Measurements from ENCODE around the gene POU2F1.

POU2F1 gene

DNA sequence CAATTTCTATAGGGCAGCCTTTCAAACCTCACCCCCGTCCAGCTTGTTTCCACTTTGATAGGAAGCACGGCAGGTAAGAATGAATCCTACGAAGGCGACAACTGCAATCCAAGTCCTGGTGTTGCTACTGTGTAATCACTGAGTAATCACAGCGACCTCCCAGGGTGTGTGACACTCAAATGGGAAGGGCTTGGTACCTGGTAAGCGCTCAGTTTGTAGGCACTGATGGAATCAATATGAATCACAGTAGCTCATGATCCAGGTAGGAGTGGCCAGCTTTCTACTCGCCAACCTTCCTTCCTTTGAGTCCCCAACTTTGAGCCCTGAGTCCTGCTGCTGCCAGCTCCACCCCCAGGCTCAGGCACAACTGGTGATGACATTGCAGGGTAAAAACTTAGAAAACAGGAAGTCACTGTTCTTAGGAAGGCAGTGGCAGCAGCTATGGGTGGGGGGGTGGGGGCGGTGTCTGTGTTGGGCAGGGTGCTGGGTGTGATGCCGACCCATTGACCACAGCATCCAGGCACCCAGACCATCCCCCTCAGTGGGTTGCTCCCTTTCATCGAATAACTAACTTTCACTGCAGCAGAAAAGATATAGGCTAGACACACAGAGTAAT is 226.9 kb downstream of the POU2F1 start:
- Mint-ChIP-seq H3K27ac (peak overlapping the region; percentile 94 to 96), H3K4me3 (peak overlapping the region; percentile 78 to 81), H3K4me1 (peaks cover 92% of the 10 kb centered on the region), H3K9me3 (no peaks in the 10 kb centered on the region), H3K27me3 (no peaks in the 10 kb centered on the region)
- DNase-seq, result peak; percentile 59 to 84
- peak; percentile 90 for ATAC-seq

DNA sequence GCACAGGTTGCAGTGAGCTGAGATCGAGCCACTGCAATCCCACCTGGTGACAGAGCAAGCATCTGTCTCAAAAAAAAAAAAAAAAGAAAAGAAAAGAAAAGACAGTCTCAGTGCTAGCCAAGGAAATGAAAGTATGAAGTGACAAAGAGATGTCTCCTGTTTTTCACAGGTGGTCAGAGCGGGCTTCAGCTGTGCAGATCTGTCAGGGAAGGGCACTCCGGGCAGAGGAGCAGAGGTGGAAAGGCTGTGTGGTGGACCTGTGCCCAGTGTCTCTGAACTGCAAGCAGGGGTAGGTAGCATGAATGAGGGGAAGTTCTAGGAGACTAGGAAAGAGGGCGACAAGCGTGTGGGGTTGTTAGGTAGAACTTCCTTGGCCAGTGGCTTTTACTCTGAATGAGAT is 230.2 kb downstream of the POU2F1 start:
- no peak for DNase-seq
- Mint-ChIP-seq H3K4me1 (peaks cover 73% of the 10 kb centered on the region), H3K9me3 (no peaks in the 10 kb centered on the region), H3K27ac (peak overlapping the region; percentile 79 to 87), H3K4me3 (peak overlapping the region; percentile 80 to 84), H3K27me3 (no peaks in the 10 kb centered on the region)
- no peak for ATAC-seq

DNA sequence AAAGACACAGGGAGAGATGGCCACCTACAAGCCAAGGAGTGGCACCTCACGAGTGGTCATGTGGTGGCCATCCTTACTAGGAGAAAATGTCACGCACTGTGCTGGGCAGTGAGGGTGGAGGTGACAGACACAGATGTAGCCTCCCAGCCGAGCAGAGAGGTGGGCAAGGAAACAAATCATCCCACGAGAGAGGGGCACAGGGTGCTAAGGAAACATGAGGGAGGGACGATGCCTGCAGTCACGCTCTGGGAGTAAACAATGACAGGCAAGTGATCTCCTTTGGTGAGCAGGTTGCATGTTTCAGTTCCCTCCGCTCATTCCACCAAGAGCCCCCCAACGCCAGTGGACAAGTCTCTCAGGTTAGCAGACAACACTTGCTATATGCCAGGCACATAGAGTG is 231.8 kb downstream of the POU2F1 start:
- DNase-seq, result no peak
- Mint-ChIP-seq H3K4me1 (peaks cover 73% of the 10 kb centered on the region), H3K4me3 (peak overlapping the region; percentile 36 to 63), H3K27ac (peak overlapping the region; percentile 50 to 71), H3K27me3 (no peaks in the 10 kb centered on the region), H3K9me3 (no peaks in the 10 kb centered on the region)
- no peak for ATAC-seq

DNA sequence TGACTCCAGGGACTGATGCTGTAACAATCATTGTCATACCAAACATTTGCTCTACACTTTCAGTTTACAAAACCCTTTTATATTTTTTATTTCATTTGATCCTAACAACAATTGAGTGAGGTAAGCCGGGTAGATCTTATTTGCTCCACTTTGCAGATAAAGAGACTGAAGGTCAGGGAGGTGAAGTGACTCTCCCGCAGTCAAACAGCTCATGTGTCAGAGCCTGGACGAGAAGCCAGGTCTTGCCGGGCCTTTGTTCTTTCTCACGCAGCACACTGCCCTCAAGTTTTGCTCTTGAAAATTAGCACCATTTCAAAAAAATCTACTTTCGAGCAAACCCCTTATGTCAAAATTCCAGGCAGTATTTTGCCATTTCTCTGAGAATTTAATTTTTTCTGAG is 232.4 kb downstream of the POU2F1 start:
- DNase-seq (no peak), ATAC-seq (no peak)
- H3K27ac Mint-ChIP-seq, result peak overlapping the region; percentile 17 to 64
- no peaks in the 10 kb centered on the region for H3K9me3 Mint-ChIP-seq
- peaks cover 73% of the 10 kb centered on the region for H3K4me1 Mint-ChIP-seq
- H3K27me3 Mint-ChIP-seq, result no peaks in the 10 kb centered on the region
- peak overlapping the region; percentile 57 to 76 for H3K4me3 Mint-ChIP-seq

DNA sequence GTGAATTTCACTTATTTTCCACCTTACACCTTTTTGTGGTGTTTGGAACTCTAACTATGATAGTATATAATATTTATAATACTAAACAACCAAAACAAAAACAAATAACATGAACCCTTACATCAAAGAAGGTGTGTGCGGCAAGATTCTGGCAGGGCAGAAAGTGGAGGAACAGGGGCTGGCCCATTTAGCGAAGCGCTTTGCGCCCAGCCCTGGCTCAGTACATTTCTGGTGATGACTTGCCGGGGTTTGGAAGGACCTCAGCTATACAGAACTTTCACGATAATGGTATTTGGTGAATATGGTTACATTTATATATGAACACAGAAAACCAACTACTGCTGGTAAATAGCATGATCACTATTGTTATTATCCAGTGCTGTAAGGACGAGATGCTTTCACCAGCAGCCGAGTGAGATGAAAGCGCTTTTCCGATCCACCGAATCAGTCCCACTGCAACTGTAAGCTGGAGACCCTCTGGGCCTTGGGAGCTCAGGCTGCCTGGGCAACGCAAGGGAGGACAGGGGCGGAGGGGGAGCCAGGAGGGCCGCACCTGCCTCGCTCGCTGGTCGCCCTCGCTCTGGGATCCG is 233.7 kb downstream of the POU2F1 start:
- H3K4me1 Mint-ChIP-seq, result peaks cover 68% of the 10 kb centered on the region
- peak overlapping the region; percentile 61 to 85 for H3K27ac Mint-ChIP-seq
- no peak for DNase-seq
- H3K9me3 Mint-ChIP-seq, result no peaks in the 10 kb centered on the region
- ATAC-seq, result no peak
- H3K4me3 Mint-ChIP-seq, result peak overlapping the region; percentile 82 to 85
- no peaks in the 10 kb centered on the region for H3K27me3 Mint-ChIP-seq

DNA sequence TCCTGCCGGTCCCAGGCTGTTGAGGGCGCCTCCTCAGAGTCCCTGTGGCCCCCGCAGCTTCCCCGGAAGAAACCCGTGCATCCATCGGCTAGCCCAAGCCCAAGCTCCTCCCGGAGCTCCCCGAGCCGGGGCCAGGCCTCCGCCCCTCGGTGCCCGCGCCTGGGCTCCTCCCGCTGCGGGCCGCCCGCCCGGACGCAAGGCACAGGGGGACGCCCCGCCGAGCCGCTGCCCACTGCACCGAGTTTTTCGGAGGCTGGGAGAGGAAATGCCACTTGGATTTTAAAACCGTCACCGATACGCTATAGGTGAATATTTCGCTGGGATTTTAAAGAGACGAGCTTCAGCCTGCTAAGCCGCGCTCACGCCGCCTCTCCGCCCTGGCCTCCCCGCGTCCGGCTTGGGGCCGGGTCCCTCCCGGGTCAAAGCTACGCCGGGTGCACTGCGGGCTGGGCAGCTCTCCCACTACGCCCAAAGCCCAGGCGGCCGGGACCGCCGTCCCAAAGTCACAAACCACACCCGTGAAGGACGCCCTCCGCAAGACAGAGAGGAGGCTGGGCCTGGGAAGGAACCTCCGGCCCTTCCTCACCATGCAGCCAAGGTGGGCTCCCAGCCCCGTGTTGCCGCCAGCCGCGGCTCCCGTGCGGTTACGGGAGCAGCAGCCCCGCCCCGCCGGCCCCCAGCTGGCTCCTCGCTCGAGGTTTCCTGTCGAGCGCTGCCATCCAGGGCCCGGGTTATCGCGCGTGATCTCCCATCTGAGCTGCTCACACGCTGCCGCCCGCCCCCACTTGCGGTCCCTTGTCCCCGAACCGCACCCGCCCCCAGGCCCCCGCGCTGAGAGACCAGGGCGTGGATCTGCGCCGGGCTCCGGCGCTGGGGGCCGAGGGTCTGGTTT is 234.5 kb downstream of the POU2F1 start:
- Mint-ChIP-seq H3K4me1 (peaks cover 67% of the 10 kb centered on the region), H3K27me3 (no peaks in the 10 kb centered on the region), H3K27ac (peak overlapping the region; percentile 85 to 96), H3K9me3 (no peaks in the 10 kb centered on the region), H3K4me3 (peak overlapping the region; percentile 82 to 85)
- peak; percentile 81 for ATAC-seq
- DNase-seq, result peak; percentile 86 to 87

DNA sequence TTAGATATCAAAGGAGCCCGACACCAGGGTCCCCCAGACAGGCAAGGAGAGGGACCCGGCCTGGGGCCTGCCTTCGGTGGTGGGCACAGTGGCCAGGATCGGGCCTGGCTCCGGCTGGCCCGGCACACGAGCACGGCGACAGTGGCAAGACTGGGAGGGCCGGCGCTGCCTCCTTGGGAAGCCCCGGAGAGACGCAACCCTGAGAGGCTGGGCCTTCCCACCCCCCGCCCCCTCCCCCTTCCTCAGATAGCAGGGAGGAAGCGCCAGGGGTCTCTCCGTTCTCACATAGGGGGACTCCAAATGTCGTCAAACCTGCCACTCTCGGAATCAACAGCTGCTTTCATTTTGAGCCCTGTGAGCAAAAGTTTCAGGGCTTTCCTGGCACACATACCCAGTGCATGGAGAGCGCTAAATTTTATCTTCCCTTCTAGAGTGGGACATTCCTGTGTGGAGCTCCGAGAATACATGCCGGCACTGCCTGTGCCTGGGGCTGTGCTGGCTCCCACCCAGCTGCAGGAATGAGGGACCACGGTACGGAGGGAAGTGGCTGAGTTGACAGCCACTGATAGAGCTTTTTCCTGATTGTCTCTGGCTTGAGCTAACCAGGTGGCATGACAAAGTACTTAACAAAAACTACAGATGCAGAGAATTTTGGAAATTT is 235.2 kb downstream of the POU2F1 start:
- Mint-ChIP-seq H3K4me3 (peak overlapping the region; percentile 82 to 85), H3K27me3 (no peaks in the 10 kb centered on the region), H3K4me1 (peaks cover 65% of the 10 kb centered on the region), H3K9me3 (no peaks in the 10 kb centered on the region), H3K27ac (peak overlapping the region; percentile 83 to 96)
- DNase-seq (peak in 1 of 2 donors; percentile 82), ATAC-seq (peak; percentile 79)

DNA sequence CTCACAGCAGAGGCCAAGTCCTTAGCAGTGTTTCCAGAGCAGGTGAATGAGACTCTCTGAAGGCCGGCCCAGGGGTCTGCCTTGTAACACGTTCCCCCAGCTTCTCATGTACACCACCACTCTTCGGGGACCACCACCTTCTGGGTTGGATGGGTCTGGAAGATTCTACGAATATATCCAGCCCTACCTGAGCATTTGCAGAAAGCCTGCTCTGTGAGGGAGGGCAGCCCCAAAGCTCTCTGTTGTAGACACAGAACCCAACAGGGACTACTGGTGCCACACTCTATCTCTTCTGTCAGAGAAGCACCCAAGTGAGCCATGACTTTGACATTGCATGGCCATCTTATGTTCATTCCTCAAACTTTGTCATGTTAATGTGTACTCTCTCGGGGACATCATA is 235.8 kb downstream of the POU2F1 start:
- H3K9me3 Mint-ChIP-seq, result no peaks in the 10 kb centered on the region
- peak; percentile 29 for ATAC-seq
- H3K27ac Mint-ChIP-seq, result peak overlapping the region in 1 of 2 donors; percentile 83
- peak in 1 of 2 donors; percentile 25 for DNase-seq
- peaks cover 65% of the 10 kb centered on the region for H3K4me1 Mint-ChIP-seq
- H3K4me3 Mint-ChIP-seq, result peak overlapping the region; percentile 82 to 85
- no peaks in the 10 kb centered on the region for H3K27me3 Mint-ChIP-seq

DNA sequence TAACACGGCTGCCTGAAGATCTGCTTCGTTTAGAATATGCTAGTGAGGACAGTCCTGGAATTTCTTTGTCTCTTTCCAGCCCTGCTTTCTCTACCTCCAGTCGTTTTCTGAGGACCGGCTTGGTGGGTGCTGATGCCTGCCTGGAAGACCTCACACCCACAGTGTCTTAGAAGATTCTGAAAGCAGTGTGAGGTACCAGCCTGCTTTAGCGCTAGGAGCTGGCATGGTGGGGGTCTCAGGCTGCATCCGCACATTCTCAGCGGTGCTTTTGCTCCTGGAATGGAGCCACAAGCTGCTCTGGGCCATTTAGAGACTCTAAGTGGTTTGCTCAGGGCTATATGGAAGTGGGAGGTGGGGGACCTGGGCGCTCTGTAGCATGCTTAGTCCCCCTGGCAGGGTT is 236.2 kb downstream of the POU2F1 start:
- DNase-seq, result no peak
- Mint-ChIP-seq H3K9me3 (no peaks in the 10 kb centered on the region), H3K4me3 (peak overlapping the region in 1 of 2 donors; percentile 85), H3K27ac (peak overlapping the region in 1 of 2 donors; percentile 7), H3K4me1 (peaks cover 65% of the 10 kb centered on the region), H3K27me3 (no peaks in the 10 kb centered on the region)
- no peak for ATAC-seq

DNA sequence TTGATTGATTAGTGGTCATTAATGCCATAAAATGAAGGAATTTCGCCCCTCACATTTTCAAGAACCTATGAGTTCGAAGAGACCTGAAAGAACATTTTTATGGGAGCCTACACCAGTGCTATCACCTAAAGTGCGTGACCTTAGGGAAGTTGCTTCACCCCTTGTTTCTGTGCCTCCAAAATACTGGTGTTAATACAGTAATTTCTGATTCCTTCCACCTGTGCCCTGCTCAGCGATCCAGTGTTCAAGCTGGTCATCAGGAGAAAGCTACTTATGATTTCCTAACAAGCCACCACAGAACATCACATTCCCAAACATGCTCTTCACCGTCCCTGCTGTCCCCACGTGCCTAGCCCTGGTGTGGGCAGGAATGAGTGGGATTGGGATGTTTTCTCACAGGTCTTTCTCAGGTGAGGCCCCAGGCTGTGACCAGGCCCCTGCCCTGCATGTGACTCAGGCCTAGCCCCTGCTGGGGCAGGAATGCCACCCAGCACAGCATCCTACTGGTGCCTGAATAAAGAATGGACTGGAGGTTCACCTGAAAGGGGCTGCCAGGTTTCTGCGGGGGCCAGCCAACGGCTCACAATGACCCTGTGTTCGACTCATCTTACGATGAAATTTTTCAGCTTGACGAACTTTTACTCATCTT is 237.4 kb downstream of the POU2F1 start:
- H3K9me3 Mint-ChIP-seq, result no peaks in the 10 kb centered on the region
- ATAC-seq, result no peak
- H3K27me3 Mint-ChIP-seq, result no peaks in the 10 kb centered on the region
- H3K27ac Mint-ChIP-seq, result peak overlapping the region in 1 of 2 donors; percentile 20
- DNase-seq, result no peak
- H3K4me3 Mint-ChIP-seq, result no peak overlapping the region
- H3K4me1 Mint-ChIP-seq, result peaks cover 65% of the 10 kb centered on the region

DNA sequence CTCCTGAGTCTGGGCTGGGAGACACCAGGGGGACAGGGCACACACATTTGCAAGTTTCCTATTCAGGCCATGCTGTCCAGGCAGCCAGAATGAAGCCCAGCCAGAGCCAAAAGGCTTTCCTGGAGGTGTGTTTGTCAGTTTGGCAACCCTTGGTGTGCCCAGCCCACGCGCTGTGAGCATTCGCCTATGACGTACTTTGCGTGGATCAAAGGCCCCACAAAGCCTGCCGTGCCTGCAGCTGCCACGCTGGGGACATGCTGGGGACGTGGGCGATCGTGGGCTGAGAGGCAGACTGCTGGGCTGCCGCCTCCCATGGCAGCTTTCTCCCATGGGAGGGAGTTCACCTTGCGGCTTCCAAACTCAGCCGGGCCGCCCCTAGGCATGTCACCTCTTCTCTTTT is 240.2 kb downstream of the POU2F1 start:
- no peaks in the 10 kb centered on the region for H3K9me3 Mint-ChIP-seq
- no peaks in the 10 kb centered on the region for H3K27me3 Mint-ChIP-seq
- H3K27ac Mint-ChIP-seq, result peak overlapping the region; percentile 63 to 86
- H3K4me1 Mint-ChIP-seq, result peaks cover 83% of the 10 kb centered on the region
- peak in 1 of 2 donors; percentile 35 for DNase-seq
- no peak for ATAC-seq
- peak overlapping the region in 1 of 2 donors; percentile 34 for H3K4me3 Mint-ChIP-seq

DNA sequence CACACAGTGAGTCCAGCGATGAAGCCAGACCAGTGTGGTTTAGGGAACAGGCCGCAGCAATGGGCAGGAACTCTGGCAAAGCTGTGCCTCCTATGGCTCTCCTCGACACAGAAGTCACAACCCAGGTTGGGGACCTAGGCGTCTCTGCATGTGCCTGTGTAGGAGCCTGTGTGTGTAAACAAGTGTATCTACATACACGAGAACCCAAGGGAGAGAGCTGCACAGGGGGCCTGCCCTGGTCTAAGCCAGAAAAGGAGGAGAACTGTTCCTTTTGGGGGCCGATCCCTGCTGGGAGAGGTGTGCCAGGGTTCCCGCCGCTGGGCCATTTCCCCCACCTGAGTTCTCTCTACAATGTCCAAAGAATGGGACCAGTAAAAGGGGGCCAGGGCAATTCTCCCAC is 241.7 kb downstream of the POU2F1 start:
- Mint-ChIP-seq H3K27me3 (no peaks in the 10 kb centered on the region), H3K9me3 (no peaks in the 10 kb centered on the region), H3K4me1 (peaks cover 77% of the 10 kb centered on the region), H3K27ac (no peak overlapping the region), H3K4me3 (no peak overlapping the region)
- no peak for DNase-seq
- peak; percentile 18 for ATAC-seq

DNA sequence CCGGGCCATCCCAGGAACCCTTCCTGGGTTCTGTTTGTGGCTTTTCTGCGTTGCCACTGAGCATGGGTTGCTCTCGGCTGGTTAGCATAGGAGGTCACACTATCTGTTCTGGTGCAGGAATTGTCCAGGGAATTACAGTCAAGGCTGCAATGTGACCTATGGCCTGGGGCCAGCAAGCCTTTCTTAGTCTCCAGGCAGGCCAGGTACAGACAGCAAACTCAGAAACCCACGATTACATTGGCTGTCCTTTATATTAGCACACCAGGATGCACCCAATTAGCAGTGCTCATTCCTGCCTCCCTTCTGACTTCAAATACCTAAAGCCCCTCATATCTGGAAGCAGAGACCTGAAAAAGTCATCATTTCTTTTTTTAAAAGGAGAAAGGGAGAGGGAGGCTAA is 242.4 kb downstream of the POU2F1 start:
- peak overlapping the region; percentile 48 to 85 for H3K27ac Mint-ChIP-seq
- H3K9me3 Mint-ChIP-seq, result no peaks in the 10 kb centered on the region
- H3K4me3 Mint-ChIP-seq, result peak overlapping the region in 1 of 2 donors; percentile 27
- ATAC-seq (no peak), DNase-seq (no peak)
- H3K27me3 Mint-ChIP-seq, result no peaks in the 10 kb centered on the region
- peaks cover 76% of the 10 kb centered on the region for H3K4me1 Mint-ChIP-seq

DNA sequence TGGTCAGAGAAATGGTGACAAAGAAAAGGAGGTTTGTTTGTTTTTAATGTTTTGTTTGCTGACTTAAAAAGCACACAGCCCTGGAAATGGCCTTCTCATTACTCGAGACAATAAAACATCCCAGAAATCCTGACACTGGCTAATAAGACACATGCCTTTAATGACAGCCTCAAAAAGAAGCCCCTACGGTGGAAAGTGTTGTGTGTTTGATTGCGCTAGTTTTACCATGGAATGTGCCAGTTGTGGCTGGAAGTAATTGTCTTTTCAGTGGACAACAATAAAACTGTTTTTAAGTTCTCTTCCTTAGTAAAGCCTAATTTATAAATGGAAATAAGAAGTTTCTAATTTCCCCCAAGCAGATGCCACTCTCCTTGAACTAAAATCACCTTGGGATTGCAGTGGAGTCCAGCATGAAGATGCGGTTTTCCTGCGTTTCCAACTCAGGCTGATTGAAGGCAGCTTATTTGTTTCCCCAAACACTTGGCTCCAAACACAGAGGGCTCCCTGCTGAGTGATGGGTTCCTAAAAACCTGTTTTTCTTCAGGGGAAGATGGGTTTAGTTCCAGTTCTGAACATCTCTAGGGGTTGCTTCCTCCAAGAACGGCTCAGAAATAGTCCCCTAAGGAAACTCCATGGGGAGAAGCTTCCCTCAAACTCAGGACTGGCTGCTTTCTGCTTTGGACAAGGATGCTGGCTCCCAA is 243.3 kb downstream of the POU2F1 start:
- no peaks in the 10 kb centered on the region for H3K9me3 Mint-ChIP-seq
- no peak overlapping the region for H3K4me3 Mint-ChIP-seq
- peaks cover 77% of the 10 kb centered on the region for H3K4me1 Mint-ChIP-seq
- no peak for DNase-seq
- ATAC-seq, result no peak
- peak overlapping the region in 1 of 2 donors; percentile 69 for H3K27ac Mint-ChIP-seq
- H3K27me3 Mint-ChIP-seq, result no peaks in the 10 kb centered on the region
